ENCODE data around the gene GFRA3. TPM values are rescaled to one million over a fixed set of nuclear protein-coding genes. Genes with fewer than 3 reads are reported as not detected.

The GFRA3 gene
- total RNA-seq, 1 donor from 2014 or later, result 2.2 TPM

Other genes starting within 250 kb of the GFRA3 start
- 35.7 TPM for gene FAM13B, start 241.5 kb downstream of the GFRA3 start, total RNA-seq
- not detected for gene WNT8A, start 190.6 kb downstream of the GFRA3 start, total RNA-seq
- gene NME5, start 135.2 kb downstream of the GFRA3 start, total RNA-seq, result 17.0 TPM
- gene BRD8, start 96.0 kb downstream of the GFRA3 start, total RNA-seq, result 55.7 TPM
- 1.5 TPM for gene KIF20A, start 95.5 kb downstream of the GFRA3 start, total RNA-seq
- gene CDC23, start 61.3 kb downstream of the GFRA3 start, total RNA-seq, result 21.8 TPM
- gene CDC25C, start 57.2 kb upstream of the GFRA3 start, total RNA-seq, result 0.37 TPM
- gene FAM53C, start 63.6 kb upstream of the GFRA3 start, total RNA-seq, result 29.2 TPM
- gene KDM3B, start 78.1 kb upstream of the GFRA3 start, total RNA-seq, result 65.8 TPM
- 7.6 TPM for gene REEP2, start 164.4 kb upstream of the GFRA3 start, total RNA-seq
- 98.5 TPM for gene EGR1, start 190.9 kb upstream of the GFRA3 start, total RNA-seq